AG04450 (cell line): ENCODE results near the gene NCAM1. TPM values are rescaled to one million over a fixed set of nuclear protein-coding genes. Genes with fewer than 3 reads are reported as not detected.

ENCODE experiments used
- CTCF ChIA-PET: fragments of 300-600, 350-600 bp; formaldehyde crosslinking; extraction: SDS; loops from one replicate; lab custom pipeline; 2022; ENCODE audit warnings: antibody characterized with exemption, inconsistent platforms; lab: Charles Lee
- POLR2A ChIA-PET: fragments of 350-600 bp; formaldehyde crosslinking; extraction: SDS; loops from one replicate; lab custom pipeline; 2021; ENCODE audit warnings: antibody characterized with exemption, inconsistent platforms; lab: Yijun Ruan, JAX
- DNase-seq: peaks from one replicate; pipeline ENCODE4 v3.0.0-alpha.2; 2011; ENCODE audit warnings: low read depth, low spot score
- H3K27ac ChIP-seq: one replicate; pipeline ENCODE4 v1.5.1; 2012; ENCODE audit warnings: low read depth, low read length, control low read depth
- H3K27me3 ChIP-seq: one replicate; pipeline ENCODE4 v1.6.0; 2012; ENCODE audit warnings: low read length; ENCODE audit not compliant: control insufficient read depth, insufficient read depth
- H3K4me3 ChIP-seq: 2 replicates; pipeline ENCODE4 v1.5.1; 2011; ENCODE audit warnings: mild to moderate bottlenecking, low read depth, low read length, control low read depth
- H3K9me3 ChIP-seq: 2 replicates; pipeline ENCODE4 v1.5.1; 2012; ENCODE audit warnings: low read length; ENCODE audit not compliant: control insufficient read depth, insufficient read depth
- CTCF ChIP-seq: IDR thresholded peaks from 2 replicates; pipeline ENCODE4 v1.5.1; 2011; ENCODE audit warnings: low read depth, low read length, control low read depth, inconsistent platforms
- polyA plus RNA-seq: library from polyadenylated mRNA; depleted of rRNA; stranded (reverse); fragments of >200 nt; gene quantifications from 2 replicates; pipeline ENCODE4 v1.2.3, GENCODE V29; 2011

NCAM1 gene
- polyA plus RNA-seq, 1 experiment = not detected

GRCh38 chr11:113022262-113022661, 61.0 kb downstream of the NCAM1 start:
- Histone ChIP-seq H3K27ac (no peak overlapping the region), H3K27me3 (no peaks in the 10 kb centered on the region), H3K9me3 (no peaks in the 10 kb centered on the region), H3K4me3 (no peak overlapping the region)
- ChIA-PET CTCF (no interaction called here), POLR2A (no interaction called here)
- no peak for DNase-seq
- no peak for TF ChIP-seq CTCF

DNA sequence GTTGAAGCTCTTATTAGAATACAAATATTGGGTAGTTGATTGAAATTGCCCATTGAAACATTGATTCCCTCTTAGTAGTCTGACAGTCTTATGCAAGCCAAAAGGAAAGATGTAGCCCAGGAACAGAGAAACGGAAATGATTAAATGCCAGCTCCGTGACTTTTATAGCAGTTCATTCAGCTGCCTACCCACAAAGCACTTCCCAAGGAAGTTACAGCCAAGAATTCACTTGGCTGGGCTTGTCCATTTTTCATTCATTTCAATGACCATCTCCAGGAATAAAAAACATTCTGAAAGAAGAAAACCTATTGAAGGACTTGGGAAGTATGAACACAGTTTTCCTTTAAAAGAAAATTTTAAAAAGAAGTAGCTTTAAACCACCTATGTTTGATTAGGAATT, 62.0 kb downstream of the NCAM1 start:
- TF ChIP-seq CTCF = no peak
- ChIA-PET POLR2A (interaction anchor here (0.5 kb wide), 1 partner anchor 918 kb away, joined by 4 read pairs; no protein-coding TSS in a partner anchor), CTCF (interaction anchor here (0.6 kb wide), 1 partner anchor 88 kb away, joined by 3 read pairs; no protein-coding TSS in a partner anchor)
- Histone ChIP-seq H3K4me3 (no peak overlapping the region), H3K27ac (no peak overlapping the region), H3K9me3 (no peaks in the 10 kb centered on the region), H3K27me3 (no peaks in the 10 kb centered on the region)
- DNase-seq = no peak

GRCh38 chr11:113023986-113024385, 62.8 kb downstream of the NCAM1 start:
- Histone ChIP-seq H3K4me3 (no peak overlapping the region), H3K9me3 (no peaks in the 10 kb centered on the region), H3K27me3 (no peaks in the 10 kb centered on the region), H3K27ac (no peak overlapping the region)
- DNase-seq = no peak
- no peak for TF ChIP-seq CTCF
- ChIA-PET CTCF (no interaction called here), POLR2A (no interaction called here)

- TF ChIP-seq CTCF = no peak
Measured at GRCh38 chr11:113026778-113027177, 65.6 kb downstream of the NCAM1 start.

DNA sequence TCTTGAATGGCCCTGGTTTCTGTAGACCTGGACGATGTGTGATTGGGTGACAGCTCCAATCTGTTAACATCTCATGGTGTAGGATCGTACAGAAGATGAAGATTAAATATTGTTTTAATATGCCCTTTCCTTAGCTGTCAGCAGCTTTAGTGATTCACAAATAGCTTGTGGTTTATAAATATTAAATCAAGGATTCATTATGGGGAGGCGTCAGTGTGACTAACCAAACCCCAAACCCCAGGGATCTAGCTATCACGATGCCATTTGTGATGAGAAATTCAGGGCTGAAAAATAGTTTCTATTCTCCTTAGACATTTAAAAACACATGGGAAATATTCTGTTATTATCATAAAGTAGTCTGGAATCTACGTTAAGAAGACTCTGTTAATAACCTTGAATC, 73.4 kb downstream of the NCAM1 start:
- Histone ChIP-seq H3K9me3 (no peaks in the 10 kb centered on the region), H3K4me3 (no peak overlapping the region), H3K27me3 (no peaks in the 10 kb centered on the region), H3K27ac (no peak overlapping the region)
- DNase-seq = no peak
- CTCF ChIA-PET = no interaction called here
- POLR2A ChIA-PET = no interaction called here
- no peak for TF ChIP-seq CTCF

More at GRCh38 chr11:113026778-113027177, 65.6 kb downstream of the NCAM1 start:
- H3K4me3 ChIP-seq = no peak overlapping the region
- no peaks in the 10 kb centered on the region for H3K9me3 ChIP-seq
- H3K27me3 ChIP-seq = no peaks in the 10 kb centered on the region
- CTCF ChIA-PET = no interaction called here
- POLR2A ChIA-PET = no interaction called here
- H3K27ac ChIP-seq = no peak overlapping the region
- no peak for DNase-seq
